MM.1S (cell line): ENCODE results near the gene DEAF1.

Experiments
- DNase-seq: peaks from one replicate; pipeline ENCODE4 v3.0.0-alpha.2; 2015
- H2AFZ ChIP-seq: fragments of 300-600 bp; sonication (generic); 2 replicates; pipeline ENCODE4 v1.6.0; 2016; ENCODE audit warnings: antibody characterized with exemption, low read length
- H3F3A ChIP-seq: fragments of 300-600 bp; sonication (generic); 2 replicates; pipeline ENCODE4 v1.6.1; 2016; ENCODE audit warnings: mild to moderate bottlenecking, antibody characterized with exemption, low read length, moderate library complexity, mixed read lengths; ENCODE audit not compliant: insufficient read depth
- H3K27ac ChIP-seq: fragments of 300-600 bp; sonication (generic); 2 replicates; pipeline ENCODE4 v1.5.1; 2016; ENCODE audit warnings: mild to moderate bottlenecking, low read length
- H3K27me3 ChIP-seq: fragments of 300-600 bp; sonication (generic); replicated peaks from 2 replicates; pipeline ENCODE4 v1.6.0; 2016; ENCODE audit warnings: low read length; ENCODE audit not compliant: insufficient read depth
- H3K36me3 ChIP-seq: fragments of 300-600 bp; sonication (generic); replicated peaks from 2 replicates; pipeline ENCODE4 v1.6.1; 2016; ENCODE audit warnings: mild to moderate bottlenecking, low read length, mixed read lengths; ENCODE audit not compliant: insufficient read depth
- H3K4me1 ChIP-seq: fragments of 300-600 bp; sonication (generic); 2 replicates; pipeline ENCODE4 v1.6.1; 2016; ENCODE audit warnings: low read length, mixed read lengths
- H3K4me2 ChIP-seq: fragments of 300-600 bp; sonication (generic); 2 replicates; pipeline ENCODE4 v1.6.0; 2016; ENCODE audit warnings: low read depth, low read length
- H3K4me3 ChIP-seq: fragments of 300-600 bp; sonication (generic); 2 replicates; pipeline ENCODE4 v1.5.1; 2016; ENCODE audit warnings: low read length, mixed read lengths
- H3K79me2 ChIP-seq: fragments of 300-600 bp; sonication (generic); 2 replicates; pipeline ENCODE4 v1.6.1; 2016; ENCODE audit warnings: mixed run types, low read length, mixed read lengths
- H3K9ac ChIP-seq: fragments of 300-600 bp; sonication (generic); 2 replicates; pipeline ENCODE4 v1.6.1; 2016; ENCODE audit warnings: low read length, mixed read lengths
- H3K9me2 ChIP-seq: fragments of 300-600 bp; sonication (generic); replicated peaks from 2 replicates; pipeline ENCODE4 v1.6.1; 2016; ENCODE audit warnings: mild to moderate bottlenecking, low read length, mixed read lengths; ENCODE audit not compliant: insufficient read depth
- H3K9me3 ChIP-seq: fragments of 300-600 bp; sonication (generic); replicated peaks from 2 replicates; pipeline ENCODE4 v1.6.1; 2016; ENCODE audit warnings: mild to moderate bottlenecking, low read length, mixed read lengths; ENCODE audit not compliant: insufficient read depth
- H4K20me1 ChIP-seq: fragments of 300-600 bp; sonication (generic); 2 replicates; pipeline ENCODE4 v1.6.1; 2016; ENCODE audit warnings: mild to moderate bottlenecking, low read length, moderate library complexity, mixed read lengths; ENCODE audit not compliant: insufficient read depth
- EZH2 ChIP-seq: fragments of 300-600 bp; sonication (generic); optimal IDR thresholded peaks from 2 replicates; pipeline ENCODE3; 2017; ENCODE audit warnings: low read depth, mild to moderate bottlenecking, antibody characterized with exemption, low read length, mixed read lengths
- EZH2phosphoT487 ChIP-seq: fragments of 300-600 bp; sonication (generic); IDR thresholded peaks from 2 replicates; pipeline ENCODE4 v1.6.1; 2018; ENCODE audit warnings: antibody characterized with exemption, low read length
- TF ChIP-seq, protein P1 (sequence below): fragments of 300-600 bp; sonication (generic); IDR thresholded peaks from 2 replicates; pipeline ENCODE4 v1.5.1; 2016; ENCODE audit warnings: antibody characterized with exemption, low read length, mixed read lengths

Gene DEAF1

DNA sequence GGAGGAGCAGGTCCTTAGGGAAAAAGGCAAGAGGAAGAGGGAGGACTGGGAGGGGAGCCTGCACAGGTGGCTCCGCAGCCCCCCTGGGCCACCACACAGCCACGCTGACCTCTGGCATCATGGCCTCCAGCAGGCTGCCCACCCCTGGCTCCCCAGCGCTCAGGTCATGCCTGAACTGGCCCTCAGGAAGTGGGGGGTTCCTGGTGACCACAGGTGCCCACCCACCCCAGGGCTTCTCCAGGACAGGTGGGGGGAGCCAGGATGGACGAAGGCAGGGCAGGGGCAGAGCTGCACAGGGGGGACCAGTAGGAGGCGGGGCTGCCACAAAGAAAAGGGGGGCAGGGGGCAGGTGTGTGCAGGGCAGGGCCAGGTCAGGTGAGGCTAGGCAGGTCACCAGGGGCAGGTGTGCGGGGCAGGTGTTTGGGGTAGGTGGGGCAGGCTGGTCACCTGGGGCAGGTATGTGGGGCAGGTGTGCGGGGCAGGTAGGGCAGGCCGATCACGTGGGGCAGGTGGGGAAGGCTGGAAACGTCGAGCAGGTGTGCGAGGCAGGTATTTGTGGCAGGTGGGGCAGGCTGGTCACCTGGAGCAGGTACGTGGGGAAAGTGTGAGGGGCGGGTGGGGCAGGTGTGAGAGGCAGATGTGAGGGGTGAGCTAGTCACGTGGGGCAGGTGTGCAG lies 997 bp downstream of the DEAF1 start:
- DNase-seq, result peak; percentile 6
- peak overlapping the region; percentile 66 for H3K4me2 ChIP-seq
- H3K27me3 ChIP-seq, result no peaks in the 10 kb centered on the region
- H3K9me3 ChIP-seq, result no peaks in the 10 kb centered on the region
- H2AFZ ChIP-seq, result no peak overlapping the region
- H3K9me2 ChIP-seq, result no peaks in the 10 kb centered on the region
- peak overlapping the region; percentile 24; the same call in 1 of the 2 replicates for H3K4me3 ChIP-seq
- no peaks in the 10 kb centered on the region for H4K20me1 ChIP-seq
- peaks cover 69% of the 10 kb centered on the region for H3K79me2 ChIP-seq
- TF ChIP-seq, protein P1, sequence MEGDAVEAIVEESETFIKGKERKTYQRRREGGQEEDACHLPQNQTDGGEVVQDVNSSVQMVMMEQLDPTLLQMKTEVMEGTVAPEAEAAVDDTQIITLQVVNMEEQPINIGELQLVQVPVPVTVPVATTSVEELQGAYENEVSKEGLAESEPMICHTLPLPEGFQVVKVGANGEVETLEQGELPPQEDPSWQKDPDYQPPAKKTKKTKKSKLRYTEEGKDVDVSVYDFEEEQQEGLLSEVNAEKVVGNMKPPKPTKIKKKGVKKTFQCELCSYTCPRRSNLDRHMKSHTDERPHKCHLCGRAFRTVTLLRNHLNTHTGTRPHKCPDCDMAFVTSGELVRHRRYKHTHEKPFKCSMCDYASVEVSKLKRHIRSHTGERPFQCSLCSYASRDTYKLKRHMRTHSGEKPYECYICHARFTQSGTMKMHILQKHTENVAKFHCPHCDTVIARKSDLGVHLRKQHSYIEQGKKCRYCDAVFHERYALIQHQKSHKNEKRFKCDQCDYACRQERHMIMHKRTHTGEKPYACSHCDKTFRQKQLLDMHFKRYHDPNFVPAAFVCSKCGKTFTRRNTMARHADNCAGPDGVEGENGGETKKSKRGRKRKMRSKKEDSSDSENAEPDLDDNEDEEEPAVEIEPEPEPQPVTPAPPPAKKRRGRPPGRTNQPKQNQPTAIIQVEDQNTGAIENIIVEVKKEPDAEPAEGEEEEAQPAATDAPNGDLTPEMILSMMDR, result no peak
- TF ChIP-seq EZH2 (no peak), EZH2phosphoT487 (no peak)
- peaks cover 31% of the 10 kb centered on the region for H3F3A ChIP-seq
- H3K36me3 ChIP-seq, result no peaks in the 10 kb centered on the region
- H3K27ac ChIP-seq, result peak overlapping the region; percentile 77; the same call in 1 of the 2 replicates
- peaks cover 25% of the 10 kb centered on the region for H3K4me1 ChIP-seq
- no peak overlapping the region for H3K9ac ChIP-seq

DNA sequence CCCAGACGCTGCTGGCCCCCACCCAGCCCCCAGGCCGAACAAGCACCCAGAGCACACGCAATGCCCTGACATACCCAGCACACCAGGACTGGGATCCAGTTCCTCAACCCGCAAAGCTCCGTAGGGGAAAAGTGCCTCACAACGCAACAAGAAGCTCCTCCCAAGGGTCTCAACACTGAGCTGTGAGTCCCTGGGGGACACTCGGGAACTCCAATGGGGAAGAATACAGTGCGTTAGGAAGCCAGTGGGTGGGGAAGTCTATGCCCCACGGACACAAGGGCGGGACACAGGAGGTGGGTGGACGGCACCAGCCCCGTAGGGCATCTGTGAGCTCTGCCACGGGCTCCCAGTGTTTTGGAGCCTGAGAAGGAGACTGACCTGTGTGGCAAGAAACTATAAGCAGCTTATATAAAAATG lies 1.6 kb downstream of the DEAF1 start:
- Histone ChIP-seq H3K4me2 (peak overlapping the region; percentile 66), H3K27ac (peak overlapping the region; percentile 77), H3K9ac (peak overlapping the region; percentile 53; the same call in 1 of the 2 replicates), H3K36me3 (no peaks in the 10 kb centered on the region), H3F3A (peaks cover 31% of the 10 kb centered on the region), H3K27me3 (no peaks in the 10 kb centered on the region), H3K9me3 (no peaks in the 10 kb centered on the region), H2AFZ (no peak overlapping the region), H3K79me2 (peaks cover 71% of the 10 kb centered on the region), H3K4me1 (peaks cover 25% of the 10 kb centered on the region), H3K4me3 (peak overlapping the region; percentile 24; the same call in 1 of the 2 replicates), H4K20me1 (no peaks in the 10 kb centered on the region), H3K9me2 (no peaks in the 10 kb centered on the region)
- DNase-seq, result peak; percentile 16
- TF ChIP-seq EZH2phosphoT487 (no peak), EZH2 (no peak)
- TF ChIP-seq, protein P1, result no peak

DNA sequence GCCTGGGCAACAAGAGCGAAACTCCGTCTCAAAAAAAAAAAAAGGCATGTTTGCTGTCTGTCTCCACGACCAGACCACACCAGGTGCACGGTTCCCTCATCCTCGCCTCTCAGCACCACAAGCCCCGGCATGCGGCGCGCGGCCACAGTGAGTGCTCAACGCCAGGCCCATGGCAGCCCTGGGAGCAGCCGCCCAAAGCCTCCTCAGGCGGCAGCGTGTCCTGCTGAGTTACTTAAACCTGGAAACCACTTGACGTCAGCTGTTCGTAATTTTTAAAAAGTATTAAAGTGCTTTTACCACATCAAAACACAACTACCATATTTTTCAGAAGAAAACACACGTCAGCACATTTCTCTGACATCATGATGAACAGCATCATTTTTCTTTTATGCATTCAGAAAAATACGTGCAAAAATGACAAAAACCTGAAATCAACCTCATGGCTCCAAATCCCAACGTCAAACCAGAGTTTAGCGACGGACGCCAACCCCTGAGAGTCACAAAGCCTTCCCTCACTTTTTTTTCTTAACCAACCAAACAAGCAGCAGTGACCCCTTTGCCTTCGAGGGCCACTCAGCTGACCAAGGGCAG lies 2.1 kb downstream of the DEAF1 start:
- DNase-seq, result peak; percentile 86
- peaks cover 70% of the 10 kb centered on the region for H3K79me2 ChIP-seq
- H4K20me1 ChIP-seq, result no peaks in the 10 kb centered on the region
- no peaks in the 10 kb centered on the region for H3K36me3 ChIP-seq
- peak overlapping the region; percentile 66 for H3K4me2 ChIP-seq
- no peak overlapping the region for H2AFZ ChIP-seq
- H3K9me2 ChIP-seq, result no peaks in the 10 kb centered on the region
- H3K4me1 ChIP-seq, result peaks cover 25% of the 10 kb centered on the region
- H3K4me3 ChIP-seq, result peak overlapping the region; percentile 24; the same call in 1 of the 2 replicates
- peak overlapping the region; percentile 77 for H3K27ac ChIP-seq
- no peaks in the 10 kb centered on the region for H3K27me3 ChIP-seq
- peak overlapping the region; percentile 53; the same call in 1 of the 2 replicates for H3K9ac ChIP-seq
- no peaks in the 10 kb centered on the region for H3K9me3 ChIP-seq
- TF ChIP-seq EZH2 (no peak), EZH2phosphoT487 (no peak)
- TF ChIP-seq, protein P1, result no peak
- peaks cover 31% of the 10 kb centered on the region for H3F3A ChIP-seq
